H1 (cell line): ENCODE data around the gene MIEF2. TPM values are rescaled to one million over a fixed set of nuclear protein-coding genes. Genes with fewer than 3 reads are reported as not detected.

Experiments used
- ATF3 ChIP-seq: IDR thresholded peaks from 2 replicates; pipeline ENCODE4 v1.6.1; 2011; ENCODE audit warnings: low read depth, mild to moderate bottlenecking, low read length; ENCODE audit not compliant: insufficient read depth
- BCL11A ChIP-seq, 2 experiments: IDR thresholded peaks; one replicate each; pipeline ENCODE4 v1.6.1; 2011; ENCODE audit warnings: low read depth in 2 of 2, low read length in 2 of 2, mild to moderate bottlenecking in 2 of 2
- CBX5 ChIP-seq: fragments of 300-800, 300-1000 bp; sonication (generic); IDR thresholded peaks from 2 replicates; pipeline ENCODE4 v1.7.1; 2016; ENCODE audit warnings: antibody characterized with exemption, low read length, low read depth
- CTCF ChIP-seq, 3 experiments: IDR thresholded peaks; 1 replicate in 2 of 3; 2 replicates in 1 of 3; pipeline versions ENCODE4 v1.5.1 to v1.6.1; 2011; ENCODE audit warnings: low read length in 3 of 3, mild to moderate bottlenecking in 3 of 3, inconsistent platforms in 2 of 3, low read depth in 1 of 3, moderate library complexity in 1 of 3; ENCODE audit not compliant: insufficient read depth in 1 of 3; ENCODE audit errors: control extremely low read depth in 1 of 3
- FOSL1 ChIP-seq: IDR thresholded peaks from 2 replicates; pipeline ENCODE4 v1.6.1; 2011; ENCODE audit warnings: mild to moderate bottlenecking, low read depth, low read length, moderate library complexity; ENCODE audit not compliant: insufficient read depth
- GTF2F1 ChIP-seq: IDR thresholded peaks from 2 replicates; pipeline ENCODE4 v1.6.1; 2012; ENCODE audit warnings: low read depth, low read length, improper control_type of control experiment, borderline replicate concordance
- HDAC6 ChIP-seq: IDR thresholded peaks from one replicate; pipeline ENCODE4 v1.7.1; 2012; ENCODE audit warnings: low read depth, mild to moderate bottlenecking, inconsistent platforms, low read length, moderate library complexity
- JUN ChIP-seq: IDR thresholded peaks from 2 replicates; pipeline ENCODE4 v1.6.1; 2011; ENCODE audit warnings: low read depth, mild to moderate bottlenecking, improper control_type of control experiment, low read length
- JUND ChIP-seq: IDR thresholded peaks from 2 replicates; pipeline ENCODE4 v1.6.1; 2011; ENCODE audit warnings: mild to moderate bottlenecking, improper control_type of control experiment, low read length
- KDM1A ChIP-seq: fragments of 200-600, 300-600 bp; sonication (generic); IDR thresholded peaks from 2 replicates; pipeline ENCODE4 v1.7.1; 2016; ENCODE audit warnings: mild to moderate bottlenecking, low read length, borderline replicate concordance
- MAFK ChIP-seq: IDR thresholded peaks from 2 replicates; pipeline ENCODE4 v1.6.1; 2012; ENCODE audit warnings: low read depth, mild to moderate bottlenecking, improper control_type of control experiment, low read length
- MAX ChIP-seq: IDR thresholded peaks from 2 replicates; pipeline ENCODE4 v1.6.1; 2012; ENCODE audit warnings: inconsistent platforms
- PHF8 ChIP-seq: fragments of 200-600 bp; sonication (generic); conservative IDR thresholded peaks from 2 replicates; pipeline ENCODE4 v1.7.1; 2012; ENCODE audit warnings: low read depth, mild to moderate bottlenecking, inconsistent platforms, low read length, moderate library complexity
- POLR2A ChIP-seq, 2 experiments: IDR thresholded peaks; 1 replicate in 1 of 2; 2 replicates in 1 of 2; pipeline ENCODE4 v1.6.1; 2011; ENCODE audit warnings: low read depth in 2 of 2, low read length in 2 of 2, mild to moderate bottlenecking in 2 of 2; ENCODE audit errors: control extremely low read depth in 1 of 2
- POLR2AphosphoS5 ChIP-seq: IDR thresholded peaks from 2 replicates; pipeline ENCODE4 v1.6.1; 2011; ENCODE audit warnings: low read depth, low read length
- RBBP5 ChIP-seq: IDR thresholded peaks from 2 replicates; pipeline ENCODE4 v1.7.1; 2012; ENCODE audit warnings: low read depth, mild to moderate bottlenecking, inconsistent platforms, low read length, moderate library complexity, borderline replicate concordance
- RXRA ChIP-seq: IDR thresholded peaks from 2 replicates; pipeline ENCODE4 v1.6.1; 2011; ENCODE audit warnings: low read depth, mild to moderate bottlenecking, low read length, moderate library complexity; ENCODE audit not compliant: insufficient read depth
- SIRT6 ChIP-seq: IDR thresholded peaks from one replicate; pipeline ENCODE4 v1.7.1; 2012; ENCODE audit warnings: low read length, inconsistent platforms
- TCF12 ChIP-seq: IDR thresholded peaks from 2 replicates; pipeline ENCODE4 v1.6.1; 2011; ENCODE audit warnings: low read depth, mild to moderate bottlenecking, low read length
- ZNF274 ChIP-seq: IDR thresholded peaks from 2 replicates; pipeline ENCODE4 v1.7.0; 2012; ENCODE audit warnings: low read length, borderline replicate concordance; ENCODE audit errors: extremely low read depth
- polyA plus RNA-seq, 7 experiments: library from polyadenylated mRNA; depleted of rRNA in 3 of 7; stranded (reverse) in 5 of 7; unstranded in 2 of 7; fragments of >200 nt in 5 of 7; fragments of 200-250 nt in 2 of 7; gene quantifications; 1 replicate in 5 of 7; 2 replicates in 1 of 7; 4 replicates in 1 of 7; pipeline versions ENCODE4 v1.2.1 to v1.2.3, GENCODE V29; 2011 to 2013; ENCODE audit warnings: missing spikeins in 2 of 7, mixed read lengths in 2 of 7
- total RNA-seq: library from RNA; stranded (reverse); fragmentation: NEBNext Ultra II Directional; extraction: Animal tissue kit (Norgen Biotek cat#: 25700); gene quantifications from 2 replicates; pipeline ENCODE4 v1.2.1, GENCODE V29; 2021

MIEF2 gene
- total and polyA plus RNA-seq, 2 of the 8 experiments (the other 6 are each of a cell fraction or from before 2014, with no cell fraction given) = 9.9 to 24.9 TPM

GRCh38 chr17:18260332-18261145 is at the start of gene MIEF2 (continued):
- no peak for TF ChIP-seq RXRA
- TF ChIP-seq ATF3 = no peak
- TF ChIP-seq PHF8 = peak; percentile 82
- TF ChIP-seq TCF12 = 0 out of 2 replicates have a peak, but pooled peaks have one; percentile 16
- TF ChIP-seq POLR2A (IDR thresholded peaks at IDR 0.05; ENCODE audit: control extremely low read depth in 1 of 2, low read depth in 2 of 2, low read length in 2 of 2) = peak in 1 of 2 experiments; percentile 91; a peak in 2 of 3 replicates
- TF ChIP-seq CTCF (IDR thresholded peaks at IDR 0.05; ENCODE audit: control extremely low read depth in 1 of 3, insufficient read depth in 1 of 3, low read depth in 1 of 3, low read length in 3 of 3) = no peak
- no peak for TF ChIP-seq CBX5
- no peak for TF ChIP-seq HDAC6
- no peak for TF ChIP-seq JUN
- TF ChIP-seq JUND = 0 out of 2 replicates have a peak, but pooled peaks have one; percentile 6
- TF ChIP-seq RBBP5 = no peak
- TF ChIP-seq MAFK = no peak
- TF ChIP-seq POLR2AphosphoS5 = peak; percentile 76; the same call in 1 of the 2 replicates
- no peak for TF ChIP-seq GTF2F1
- TF ChIP-seq MAX = peak; percentile 48
- no peak for TF ChIP-seq KDM1A
- no peak for TF ChIP-seq FOSL1
- no peak for TF ChIP-seq ZNF274
- TF ChIP-seq SIRT6 = no peak
- TF ChIP-seq BCL11A (IDR thresholded peaks at IDR 0.05; ENCODE audit: low read depth in 2 of 2, low read length in 2 of 2) = no peak
